Adrenal gland (tissue), 5 donors: Measurements from ENCODE around the gene FHIT.

Source experiments
- POLR2A ChIP-seq, 2 donors: fragments of 450-650 bp; IDR thresholded peaks; one replicate each; pipeline ENCODE4 v1.6.1; 2017; ENCODE audit warnings: antibody characterized with exemption in 2 of 2, mild to moderate bottlenecking in 2 of 2, moderate library complexity in 1 of 2
- TF ChIP-seq, protein P1 (sequence below), 6 experiments: fragments of 450-650 bp in 4 of 6; fragments of 200-600 bp in 2 of 6; sonication (generic) in 1 of 6; IDR thresholded peaks; 1 replicate in 5 of 6; 2 replicates in 1 of 6; pipeline versions ENCODE4 v1.5.1 to v1.8.0; 2016 to 2021; ENCODE audit warnings: antibody characterized with exemption in 6 of 6, mild to moderate bottlenecking in 2 of 6, moderate library complexity in 1 of 6
- donor health status: DM: no; HTN: no; CAD: no.

DNA sequence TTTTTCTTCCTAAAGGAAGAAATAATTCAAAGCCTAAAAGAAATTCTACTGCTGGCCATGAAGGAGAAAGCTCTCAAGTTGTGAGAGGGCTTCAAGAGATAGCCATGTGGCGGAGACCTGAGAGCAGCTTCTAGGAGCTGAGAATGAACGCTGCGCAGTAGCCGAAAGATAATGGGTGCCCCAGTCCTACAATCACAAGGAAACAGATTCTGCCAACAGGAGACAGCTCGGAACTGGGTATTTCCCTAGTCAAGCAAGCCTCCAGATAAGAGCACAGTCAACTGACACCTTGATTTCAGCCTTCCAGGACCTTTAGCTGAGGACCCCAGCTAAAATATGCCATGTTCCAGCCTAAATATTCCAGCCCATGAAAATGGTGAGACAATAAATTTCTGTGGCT, 824.1 kb downstream of the FHIT start:
- TF ChIP-seq, protein P1, sequence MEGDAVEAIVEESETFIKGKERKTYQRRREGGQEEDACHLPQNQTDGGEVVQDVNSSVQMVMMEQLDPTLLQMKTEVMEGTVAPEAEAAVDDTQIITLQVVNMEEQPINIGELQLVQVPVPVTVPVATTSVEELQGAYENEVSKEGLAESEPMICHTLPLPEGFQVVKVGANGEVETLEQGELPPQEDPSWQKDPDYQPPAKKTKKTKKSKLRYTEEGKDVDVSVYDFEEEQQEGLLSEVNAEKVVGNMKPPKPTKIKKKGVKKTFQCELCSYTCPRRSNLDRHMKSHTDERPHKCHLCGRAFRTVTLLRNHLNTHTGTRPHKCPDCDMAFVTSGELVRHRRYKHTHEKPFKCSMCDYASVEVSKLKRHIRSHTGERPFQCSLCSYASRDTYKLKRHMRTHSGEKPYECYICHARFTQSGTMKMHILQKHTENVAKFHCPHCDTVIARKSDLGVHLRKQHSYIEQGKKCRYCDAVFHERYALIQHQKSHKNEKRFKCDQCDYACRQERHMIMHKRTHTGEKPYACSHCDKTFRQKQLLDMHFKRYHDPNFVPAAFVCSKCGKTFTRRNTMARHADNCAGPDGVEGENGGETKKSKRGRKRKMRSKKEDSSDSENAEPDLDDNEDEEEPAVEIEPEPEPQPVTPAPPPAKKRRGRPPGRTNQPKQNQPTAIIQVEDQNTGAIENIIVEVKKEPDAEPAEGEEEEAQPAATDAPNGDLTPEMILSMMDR (IDR thresholded peaks at IDR 0.05), result no peak
- no peak for TF ChIP-seq POLR2A (IDR thresholded peaks at IDR 0.05)
